Skeletal muscle satellite cell (primary cell): ENCODE measurements around the gene SCN9A.

ENCODE experiments used
- H3K27me3 ChIP-seq: 2 replicates; pipeline ENCODE4 v1.7.0; 2013; ENCODE audit warnings: low read length; ENCODE audit not compliant: control insufficient read depth, insufficient read depth
- H3K36me3 ChIP-seq: 2 replicates; pipeline ENCODE4 v1.7.0; 2013; ENCODE audit warnings: mild to moderate bottlenecking, control low read depth, low read length; ENCODE audit not compliant: insufficient read depth
- H3K4me1 ChIP-seq: 2 replicates; pipeline ENCODE4 v1.7.0; 2013; ENCODE audit warnings: low read length; ENCODE audit not compliant: control insufficient read depth, insufficient read depth
- H3K4me2 ChIP-seq: 2 replicates; pipeline ENCODE4 v1.7.0; 2013; ENCODE audit warnings: mild to moderate bottlenecking, low read length
- H3K4me3 ChIP-seq: 2 replicates; pipeline ENCODE4 v1.7.0; 2013; ENCODE audit warnings: low read length
- H3K9ac ChIP-seq: 2 replicates; pipeline ENCODE4 v1.7.0; 2013; ENCODE audit warnings: mild to moderate bottlenecking, low read depth, low read length, moderate library complexity
- H3K9me3 ChIP-seq: replicated peaks from 2 replicates; pipeline ENCODE4 v1.7.0; 2013; ENCODE audit warnings: mild to moderate bottlenecking, control low read depth, low read length

Gene SCN9A

GRCh38 chr2:166282154-166282553 lies 93.6 kb downstream of the SCN9A start:
- peaks cover 25% of the 10 kb centered on the region for H3K36me3 ChIP-seq
- no peaks in the 10 kb centered on the region for H3K27me3 ChIP-seq
- H3K4me3 ChIP-seq = no peak overlapping the region

GRCh38 chr2:166278856-166279255 lies 96.9 kb downstream of the SCN9A start:
- H3K4me2 ChIP-seq = no peak overlapping the region
- no peak overlapping the region for H3K4me3 ChIP-seq

More at GRCh38 chr2:166282154-166282553, 93.6 kb downstream of the SCN9A start:
- peaks cover 9% of the 10 kb centered on the region for H3K4me1 ChIP-seq
- no peaks in the 10 kb centered on the region for H3K9me3 ChIP-seq
- H3K9ac ChIP-seq = no peak overlapping the region
- H3K4me2 ChIP-seq = no peak overlapping the region

GRCh38 chr2:166270376-166270775 lies 105.4 kb downstream of the SCN9A start:
- H3K9ac ChIP-seq = no peak overlapping the region
- no peaks in the 10 kb centered on the region for H3K4me1 ChIP-seq
- H3K4me2 ChIP-seq = no peak overlapping the region
- no peaks in the 10 kb centered on the region for H3K36me3 ChIP-seq
- no peaks in the 10 kb centered on the region for H3K27me3 ChIP-seq
- no peaks in the 10 kb centered on the region for H3K9me3 ChIP-seq
- H3K4me3 ChIP-seq = no peak overlapping the region

More at GRCh38 chr2:166278856-166279255, 96.9 kb downstream of the SCN9A start:
- Histone ChIP-seq H3K4me1 (peaks cover 9% of the 10 kb centered on the region), H3K9me3 (no peaks in the 10 kb centered on the region), H3K9ac (no peak overlapping the region), H3K36me3 (peaks cover 18% of the 10 kb centered on the region), H3K27me3 (no peaks in the 10 kb centered on the region)

- H3K9ac ChIP-seq = no peak overlapping the region
Observed at GRCh38 chr2:166269322-166269721, 106.4 kb downstream of the SCN9A start.

GRCh38 chr2:166257859-166258258 lies 117.9 kb downstream of the SCN9A start:
- Histone ChIP-seq H3K4me2 (no peak overlapping the region), H3K4me3 (no peak overlapping the region), H3K27me3 (no peaks in the 10 kb centered on the region), H3K4me1 (no peaks in the 10 kb centered on the region), H3K9ac (no peak overlapping the region), H3K36me3 (no peaks in the 10 kb centered on the region), H3K9me3 (no peaks in the 10 kb centered on the region)

More at GRCh38 chr2:166269322-166269721, 106.4 kb downstream of the SCN9A start:
- Histone ChIP-seq H3K36me3 (no peaks in the 10 kb centered on the region), H3K27me3 (no peaks in the 10 kb centered on the region), H3K4me1 (no peaks in the 10 kb centered on the region), H3K4me2 (no peak overlapping the region), H3K4me3 (no peak overlapping the region), H3K9me3 (no peaks in the 10 kb centered on the region)

- H3K27me3 ChIP-seq = no peaks in the 10 kb centered on the region
- H3K36me3 ChIP-seq = no peaks in the 10 kb centered on the region
Observed at GRCh38 chr2:166256896-166257295, 118.8 kb downstream of the SCN9A start.

GRCh38 chr2:166249318-166249717 lies 126.4 kb downstream of the SCN9A start:
- Histone ChIP-seq H3K27me3 (no peaks in the 10 kb centered on the region), H3K4me1 (no peaks in the 10 kb centered on the region), H3K4me2 (no peak overlapping the region), H3K36me3 (no peaks in the 10 kb centered on the region), H3K4me3 (no peak overlapping the region), H3K9me3 (no peaks in the 10 kb centered on the region), H3K9ac (no peak overlapping the region)

More at GRCh38 chr2:166256896-166257295, 118.8 kb downstream of the SCN9A start:
- Histone ChIP-seq H3K9me3 (no peaks in the 10 kb centered on the region), H3K4me2 (no peak overlapping the region), H3K4me1 (no peaks in the 10 kb centered on the region), H3K9ac (no peak overlapping the region), H3K4me3 (no peak overlapping the region)

- Histone ChIP-seq H3K4me3 (no peak overlapping the region), H3K9ac (no peak overlapping the region), H3K9me3 (no peaks in the 10 kb centered on the region), H3K4me1 (no peaks in the 10 kb centered on the region), H3K36me3 (no peaks in the 10 kb centered on the region), H3K4me2 (no peak overlapping the region), H3K27me3 (no peaks in the 10 kb centered on the region)
Observed at GRCh38 chr2:166246901-166247300, 128.8 kb downstream of the SCN9A start.

GRCh38 chr2:166242309-166242708 lies 133.4 kb downstream of the SCN9A start:
- no peak overlapping the region for H3K4me2 ChIP-seq
- no peak overlapping the region for H3K9ac ChIP-seq
- H3K9me3 ChIP-seq = no peaks in the 10 kb centered on the region
- no peaks in the 10 kb centered on the region for H3K27me3 ChIP-seq
- peaks cover 33% of the 10 kb centered on the region for H3K4me1 ChIP-seq
- no peak overlapping the region for H3K4me3 ChIP-seq
- peaks cover 5% of the 10 kb centered on the region for H3K36me3 ChIP-seq

- Histone ChIP-seq H3K36me3 (peaks cover 5% of the 10 kb centered on the region), H3K4me3 (no peak overlapping the region), H3K4me2 (no peak overlapping the region), H3K27me3 (no peaks in the 10 kb centered on the region), H3K9me3 (no peaks in the 10 kb centered on the region), H3K9ac (peak overlapping the region; percentile 62), H3K4me1 (peaks cover 33% of the 10 kb centered on the region)
Observed at GRCh38 chr2:166240387-166241313, 135.1 kb downstream of the SCN9A start.

- peak overlapping the region; percentile 62 for H3K9ac ChIP-seq
- H3K4me2 ChIP-seq = peak overlapping the region; percentile 53
- peaks cover 37% of the 10 kb centered on the region for H3K4me1 ChIP-seq
- H3K27me3 ChIP-seq = no peaks in the 10 kb centered on the region
- peaks cover 5% of the 10 kb centered on the region for H3K36me3 ChIP-seq
- H3K9me3 ChIP-seq = no peaks in the 10 kb centered on the region
- H3K4me3 ChIP-seq = no peak overlapping the region
Observed at GRCh38 chr2:166239548-166239947, 136.2 kb downstream of the SCN9A start.

- Histone ChIP-seq H3K9me3 (no peaks in the 10 kb centered on the region), H3K9ac (no peak overlapping the region), H3K27me3 (no peaks in the 10 kb centered on the region), H3K4me3 (no peak overlapping the region), H3K4me1 (peaks cover 50% of the 10 kb centered on the region), H3K36me3 (peaks cover 5% of the 10 kb centered on the region), H3K4me2 (no peak overlapping the region)
Observed at GRCh38 chr2:166238176-166238575, 137.6 kb downstream of the SCN9A start.
